H1 (cell line): ENCODE results near the gene RPL23. TPM values are rescaled to one million over a fixed set of nuclear protein-coding genes. Genes with fewer than 3 reads are reported as not detected.

Experiments used
- BACH1 ChIP-seq: IDR thresholded peaks from 2 replicates; pipeline ENCODE4 v1.6.1; 2012; ENCODE audit warnings: low read length, improper control_type of control experiment
- CBX5 ChIP-seq: fragments of 300-800, 300-1000 bp; sonication (generic); IDR thresholded peaks from 2 replicates; pipeline ENCODE4 v1.7.1; 2016; ENCODE audit warnings: antibody characterized with exemption, low read length, low read depth
- EP300 ChIP-seq, 2 experiments: IDR thresholded peaks; 1 replicate in 1 of 2; 2 replicates in 1 of 2; pipeline ENCODE4 v1.6.1; 2011 to 2012; ENCODE audit warnings: low read depth in 2 of 2, low read length in 2 of 2, mild to moderate bottlenecking in 2 of 2, borderline replicate concordance in 1 of 2, inconsistent platforms in 1 of 2, moderate library complexity in 1 of 2
- JUND ChIP-seq: IDR thresholded peaks from 2 replicates; pipeline ENCODE4 v1.6.1; 2011; ENCODE audit warnings: mild to moderate bottlenecking, improper control_type of control experiment, low read length
- SRF ChIP-seq: IDR thresholded peaks from 2 replicates; pipeline ENCODE4 v1.6.1; 2011; ENCODE audit warnings: mild to moderate bottlenecking, low read depth, low read length, moderate library complexity
- TEAD4 ChIP-seq: IDR thresholded peaks from 2 replicates; pipeline ENCODE4 v1.6.1; 2012; ENCODE audit warnings: low read depth, low read length, inconsistent platforms, mixed read lengths
- polyA plus RNA-seq, 7 experiments: library from polyadenylated mRNA; depleted of rRNA in 3 of 7; stranded (reverse) in 5 of 7; unstranded in 2 of 7; fragments of >200 nt in 5 of 7; fragments of 200-250 nt in 2 of 7; gene quantifications; 1 replicate in 5 of 7; 2 replicates in 1 of 7; 4 replicates in 1 of 7; pipeline versions ENCODE4 v1.2.1 to v1.2.3, GENCODE V29; 2011 to 2013; ENCODE audit warnings: missing spikeins in 2 of 7, mixed read lengths in 2 of 7
- total RNA-seq: library from RNA; stranded (reverse); fragmentation: NEBNext Ultra II Directional; extraction: Animal tissue kit (Norgen Biotek cat#: 25700); gene quantifications from 2 replicates; pipeline ENCODE4 v1.2.1, GENCODE V29; 2021

The RPL23 gene
- total and polyA plus RNA-seq, 2 of the 8 experiments (the other 6 are each of a cell fraction or from before 2014, with no cell fraction given): 2,148 to 2,502 TPM

GRCh38 chr17:38879878-38880665, 26.6 kb upstream of the RPL23 start (continued):
- TF ChIP-seq BACH1 (no peak), EP300 (IDR thresholded peaks at IDR 0.05; ENCODE audit: borderline replicate concordance in 1 of 2, low read depth in 2 of 2, low read length in 2 of 2) (peak in 1 of 2 experiments; percentile 42; a peak in 1 of 3 replicates), SRF (no peak), TEAD4 (peak; percentile 96), JUND (no peak), CBX5 (no peak)
- TF ChIP-seq, all 59 proteins: peak for 8
